ENCODE results near the gene SLC5A6. TPM values are rescaled to one million over a fixed set of nuclear protein-coding genes. Genes with fewer than 3 reads are reported as not detected.

Gene SLC5A6
- total and polyA plus RNA-seq, 2 of the 8 experiments (the other 6 are each of a cell fraction or from before 2014, with no cell fraction given), result 118 to 183 TPM

DNA sequence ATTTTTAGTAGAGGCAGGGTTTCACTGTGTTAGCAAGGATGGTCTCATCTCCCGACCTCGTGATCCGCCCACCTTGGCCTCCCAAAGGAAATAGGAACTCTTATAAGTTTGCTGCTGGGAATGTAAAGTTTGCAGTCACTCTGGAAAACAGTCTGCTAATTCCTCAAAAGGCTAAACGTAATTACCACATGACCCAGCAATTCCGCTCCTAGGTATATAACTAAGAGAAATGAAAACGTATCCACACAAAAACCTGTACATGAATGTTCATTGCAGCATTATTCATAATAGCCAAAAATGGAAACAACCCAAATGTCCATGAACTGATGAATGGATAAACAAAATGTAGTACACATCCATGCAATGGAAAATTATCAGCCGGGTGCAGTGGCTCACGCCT is 22.1 kb downstream of the SLC5A6 start (continued):
- no peak for TF ChIP-seq CEBPB (IDR thresholded peaks at IDR 0.05; ENCODE audit: low read depth, low read length)
- TF ChIP-seq, protein P1, sequence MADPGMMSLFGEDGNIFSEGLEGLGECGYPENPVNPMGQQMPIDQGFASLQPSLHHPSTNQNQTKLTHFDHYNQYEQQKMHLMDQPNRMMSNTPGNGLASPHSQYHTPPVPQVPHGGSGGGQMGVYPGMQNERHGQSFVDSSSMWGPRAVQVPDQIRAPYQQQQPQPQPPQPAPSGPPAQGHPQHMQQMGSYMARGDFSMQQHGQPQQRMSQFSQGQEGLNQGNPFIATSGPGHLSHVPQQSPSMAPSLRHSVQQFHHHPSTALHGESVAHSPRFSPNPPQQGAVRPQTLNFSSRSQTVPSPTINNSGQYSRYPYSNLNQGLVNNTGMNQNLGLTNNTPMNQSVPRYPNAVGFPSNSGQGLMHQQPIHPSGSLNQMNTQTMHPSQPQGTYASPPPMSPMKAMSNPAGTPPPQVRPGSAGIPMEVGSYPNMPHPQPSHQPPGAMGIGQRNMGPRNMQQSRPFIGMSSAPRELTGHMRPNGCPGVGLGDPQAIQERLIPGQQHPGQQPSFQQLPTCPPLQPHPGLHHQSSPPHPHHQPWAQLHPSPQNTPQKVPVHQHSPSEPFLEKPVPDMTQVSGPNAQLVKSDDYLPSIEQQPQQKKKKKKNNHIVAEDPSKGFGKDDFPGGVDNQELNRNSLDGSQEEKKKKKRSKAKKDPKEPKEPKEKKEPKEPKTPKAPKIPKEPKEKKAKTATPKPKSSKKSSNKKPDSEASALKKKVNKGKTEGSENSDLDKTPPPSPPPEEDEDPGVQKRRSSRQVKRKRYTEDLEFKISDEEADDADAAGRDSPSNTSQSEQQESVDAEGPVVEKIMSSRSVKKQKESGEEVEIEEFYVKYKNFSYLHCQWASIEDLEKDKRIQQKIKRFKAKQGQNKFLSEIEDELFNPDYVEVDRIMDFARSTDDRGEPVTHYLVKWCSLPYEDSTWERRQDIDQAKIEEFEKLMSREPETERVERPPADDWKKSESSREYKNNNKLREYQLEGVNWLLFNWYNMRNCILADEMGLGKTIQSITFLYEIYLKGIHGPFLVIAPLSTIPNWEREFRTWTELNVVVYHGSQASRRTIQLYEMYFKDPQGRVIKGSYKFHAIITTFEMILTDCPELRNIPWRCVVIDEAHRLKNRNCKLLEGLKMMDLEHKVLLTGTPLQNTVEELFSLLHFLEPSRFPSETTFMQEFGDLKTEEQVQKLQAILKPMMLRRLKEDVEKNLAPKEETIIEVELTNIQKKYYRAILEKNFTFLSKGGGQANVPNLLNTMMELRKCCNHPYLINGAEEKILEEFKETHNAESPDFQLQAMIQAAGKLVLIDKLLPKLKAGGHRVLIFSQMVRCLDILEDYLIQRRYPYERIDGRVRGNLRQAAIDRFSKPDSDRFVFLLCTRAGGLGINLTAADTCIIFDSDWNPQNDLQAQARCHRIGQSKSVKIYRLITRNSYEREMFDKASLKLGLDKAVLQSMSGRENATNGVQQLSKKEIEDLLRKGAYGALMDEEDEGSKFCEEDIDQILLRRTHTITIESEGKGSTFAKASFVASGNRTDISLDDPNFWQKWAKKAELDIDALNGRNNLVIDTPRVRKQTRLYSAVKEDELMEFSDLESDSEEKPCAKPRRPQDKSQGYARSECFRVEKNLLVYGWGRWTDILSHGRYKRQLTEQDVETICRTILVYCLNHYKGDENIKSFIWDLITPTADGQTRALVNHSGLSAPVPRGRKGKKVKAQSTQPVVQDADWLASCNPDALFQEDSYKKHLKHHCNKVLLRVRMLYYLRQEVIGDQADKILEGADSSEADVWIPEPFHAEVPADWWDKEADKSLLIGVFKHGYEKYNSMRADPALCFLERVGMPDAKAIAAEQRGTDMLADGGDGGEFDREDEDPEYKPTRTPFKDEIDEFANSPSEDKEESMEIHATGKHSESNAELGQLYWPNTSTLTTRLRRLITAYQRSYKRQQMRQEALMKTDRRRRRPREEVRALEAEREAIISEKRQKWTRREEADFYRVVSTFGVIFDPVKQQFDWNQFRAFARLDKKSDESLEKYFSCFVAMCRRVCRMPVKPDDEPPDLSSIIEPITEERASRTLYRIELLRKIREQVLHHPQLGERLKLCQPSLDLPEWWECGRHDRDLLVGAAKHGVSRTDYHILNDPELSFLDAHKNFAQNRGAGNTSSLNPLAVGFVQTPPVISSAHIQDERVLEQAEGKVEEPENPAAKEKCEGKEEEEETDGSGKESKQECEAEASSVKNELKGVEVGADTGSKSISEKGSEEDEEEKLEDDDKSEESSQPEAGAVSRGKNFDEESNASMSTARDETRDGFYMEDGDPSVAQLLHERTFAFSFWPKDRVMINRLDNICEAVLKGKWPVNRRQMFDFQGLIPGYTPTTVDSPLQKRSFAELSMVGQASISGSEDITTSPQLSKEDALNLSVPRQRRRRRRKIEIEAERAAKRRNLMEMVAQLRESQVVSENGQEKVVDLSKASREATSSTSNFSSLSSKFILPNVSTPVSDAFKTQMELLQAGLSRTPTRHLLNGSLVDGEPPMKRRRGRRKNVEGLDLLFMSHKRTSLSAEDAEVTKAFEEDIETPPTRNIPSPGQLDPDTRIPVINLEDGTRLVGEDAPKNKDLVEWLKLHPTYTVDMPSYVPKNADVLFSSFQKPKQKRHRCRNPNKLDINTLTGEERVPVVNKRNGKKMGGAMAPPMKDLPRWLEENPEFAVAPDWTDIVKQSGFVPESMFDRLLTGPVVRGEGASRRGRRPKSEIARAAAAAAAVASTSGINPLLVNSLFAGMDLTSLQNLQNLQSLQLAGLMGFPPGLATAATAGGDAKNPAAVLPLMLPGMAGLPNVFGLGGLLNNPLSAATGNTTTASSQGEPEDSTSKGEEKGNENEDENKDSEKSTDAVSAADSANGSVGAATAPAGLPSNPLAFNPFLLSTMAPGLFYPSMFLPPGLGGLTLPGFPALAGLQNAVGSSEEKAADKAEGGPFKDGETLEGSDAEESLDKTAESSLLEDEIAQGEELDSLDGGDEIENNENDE (IDR thresholded peaks at IDR 0.05; ENCODE audit: insufficient replicate concordance, low read length), result no peak
- TF ChIP-seq, protein P2, sequence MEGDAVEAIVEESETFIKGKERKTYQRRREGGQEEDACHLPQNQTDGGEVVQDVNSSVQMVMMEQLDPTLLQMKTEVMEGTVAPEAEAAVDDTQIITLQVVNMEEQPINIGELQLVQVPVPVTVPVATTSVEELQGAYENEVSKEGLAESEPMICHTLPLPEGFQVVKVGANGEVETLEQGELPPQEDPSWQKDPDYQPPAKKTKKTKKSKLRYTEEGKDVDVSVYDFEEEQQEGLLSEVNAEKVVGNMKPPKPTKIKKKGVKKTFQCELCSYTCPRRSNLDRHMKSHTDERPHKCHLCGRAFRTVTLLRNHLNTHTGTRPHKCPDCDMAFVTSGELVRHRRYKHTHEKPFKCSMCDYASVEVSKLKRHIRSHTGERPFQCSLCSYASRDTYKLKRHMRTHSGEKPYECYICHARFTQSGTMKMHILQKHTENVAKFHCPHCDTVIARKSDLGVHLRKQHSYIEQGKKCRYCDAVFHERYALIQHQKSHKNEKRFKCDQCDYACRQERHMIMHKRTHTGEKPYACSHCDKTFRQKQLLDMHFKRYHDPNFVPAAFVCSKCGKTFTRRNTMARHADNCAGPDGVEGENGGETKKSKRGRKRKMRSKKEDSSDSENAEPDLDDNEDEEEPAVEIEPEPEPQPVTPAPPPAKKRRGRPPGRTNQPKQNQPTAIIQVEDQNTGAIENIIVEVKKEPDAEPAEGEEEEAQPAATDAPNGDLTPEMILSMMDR (IDR thresholded peaks at IDR 0.05; ENCODE audit: control extremely low read depth in 1 of 3, insufficient read depth in 1 of 3, low read depth in 1 of 3, low read length in 3 of 3), result no peak
- TF ChIP-seq JUN (IDR thresholded peaks at IDR 0.05; ENCODE audit: low read depth, low read length), result no peak
- no peak for TF ChIP-seq NRF1 (IDR thresholded peaks at IDR 0.05; ENCODE audit: low read depth, low read length)
- no peak for TF ChIP-seq MAFK (IDR thresholded peaks at IDR 0.05; ENCODE audit: low read depth, low read length)
- no peak for TF ChIP-seq SP2 (IDR thresholded peaks at IDR 0.05; ENCODE audit: low read length)
- no peak for TF ChIP-seq HDAC6 (IDR thresholded peaks at IDR 0.05; ENCODE audit: low read depth, low read length)
